Thyroid gland (tissue), 4 donors: ENCODE results near the gene KCNF1.

Source experiments
- CTCF ChIP-seq, 6 experiments: fragments of 200-600 bp in 3 of 6; fragments of 450-650 bp in 3 of 6; sonication (generic) in 3 of 6; IDR thresholded peaks; one replicate each; pipeline ENCODE4 v1.5.1; 2016 to 2019; ENCODE audit warnings: antibody characterized with exemption in 6 of 6, mild to moderate bottlenecking in 2 of 6, inconsistent platforms in 1 of 6, moderate library complexity in 1 of 6
- POLR2A ChIP-seq, 2 donors: fragments of 450-650 bp; IDR thresholded peaks; one replicate each; pipeline ENCODE4 v1.6.1; 2017; ENCODE audit warnings: antibody characterized with exemption in 2 of 2, mild to moderate bottlenecking in 2 of 2, moderate library complexity in 1 of 2

DNA sequence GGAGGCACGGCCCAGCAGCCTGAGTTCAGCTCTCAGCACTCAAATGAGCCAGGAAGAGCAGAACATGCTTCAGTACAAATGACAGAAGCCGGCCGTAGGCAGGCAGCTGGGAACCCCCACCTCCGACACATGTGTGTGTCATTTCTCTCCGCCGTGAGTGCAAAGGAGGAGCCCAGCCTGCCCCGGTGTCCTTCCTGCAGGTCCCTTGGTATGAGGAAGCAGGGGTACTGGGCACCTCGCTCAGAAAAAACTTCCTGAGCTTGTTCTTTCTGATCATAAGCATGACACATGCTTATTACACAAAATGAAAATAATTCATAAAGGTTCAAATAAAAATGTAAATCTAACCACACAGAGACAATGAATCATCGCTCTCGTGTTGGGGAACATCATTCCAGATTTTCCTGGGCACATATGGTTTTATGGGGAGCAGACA is 35.3 kb downstream of the KCNF1 start:
- TF ChIP-seq POLR2A (IDR thresholded peaks at IDR 0.05) (no peak), CTCF (IDR thresholded peaks at IDR 0.05) (no peak)
